HG02981 (cell line): ENCODE data around the gene ROBO1.
"Not testable (repeated sequence)": the region's sequence is repeated elsewhere in the genome, so short reads cannot be mapped to it uniquely, and the experiment has no call there.

Source experiments
- ATAC-seq: cut with Tn5 transposase; IDR thresholded peaks from one replicate; pipeline ENCODE4 v1.9.1; 2021; ENCODE audit warnings: mild to moderate bottlenecking, moderate library complexity; ENCODE audit not compliant: unreplicated experiment

Gene ROBO1

DNA sequence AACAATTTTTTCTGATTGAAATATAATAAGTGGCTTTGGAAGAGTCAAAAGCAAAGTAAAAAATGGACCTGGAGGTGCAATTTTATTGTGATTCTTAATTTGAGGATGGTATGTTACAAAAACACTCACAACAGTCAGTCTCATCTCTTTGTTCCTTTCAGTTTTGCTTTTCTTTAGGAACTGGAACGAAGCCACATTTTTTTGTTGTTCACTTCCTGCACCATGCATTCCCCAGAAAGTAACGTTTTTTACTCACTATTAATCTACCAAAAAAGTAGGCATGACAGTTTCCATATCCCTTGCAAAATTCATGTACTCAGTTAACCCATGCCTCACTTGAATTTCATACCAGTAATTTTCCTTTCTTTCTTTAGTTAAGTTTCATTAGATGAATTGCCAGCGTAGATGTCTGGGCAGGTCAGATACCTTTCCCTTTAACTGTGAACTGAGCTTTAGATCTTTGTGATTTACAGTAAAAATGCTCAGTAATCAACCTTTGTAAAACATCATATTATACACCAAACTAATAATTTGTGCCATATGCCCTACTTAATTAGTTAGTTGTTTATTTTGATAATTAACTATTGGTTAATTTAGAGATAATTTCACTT, 384.3 kb downstream of the ROBO1 start:
- ATAC-seq: no peak

- ATAC-seq: no peak
Measured at GRCh38 chr3:79380581-79380980, 387.2 kb downstream of the ROBO1 start.

DNA sequence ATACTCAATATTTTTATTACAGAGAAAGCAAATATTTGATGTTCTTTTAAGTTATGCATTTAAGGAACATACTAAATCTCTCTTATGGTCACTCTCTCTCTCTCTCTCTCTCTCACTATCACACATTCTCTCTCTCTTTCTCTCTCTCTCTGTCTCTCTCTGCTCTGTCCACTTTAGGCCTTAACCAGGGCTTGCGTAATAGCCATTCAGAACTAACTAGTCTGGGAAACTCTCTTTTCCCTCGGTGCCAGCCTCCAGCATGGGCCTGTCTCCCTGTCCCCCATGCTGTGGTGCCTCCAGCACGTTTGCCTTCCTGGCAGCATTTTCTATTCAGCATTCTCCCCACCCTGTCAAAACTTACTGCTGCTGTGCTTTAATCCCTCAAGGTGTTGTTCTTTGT, 389.7 kb downstream of the ROBO1 start:
- no peak for ATAC-seq

- no peak for ATAC-seq
Measured at GRCh38 chr3:79369306-79369705, 398.5 kb downstream of the ROBO1 start.

GRCh38 chr3:79368403-79368802, 399.4 kb downstream of the ROBO1 start:
- no peak for ATAC-seq

DNA sequence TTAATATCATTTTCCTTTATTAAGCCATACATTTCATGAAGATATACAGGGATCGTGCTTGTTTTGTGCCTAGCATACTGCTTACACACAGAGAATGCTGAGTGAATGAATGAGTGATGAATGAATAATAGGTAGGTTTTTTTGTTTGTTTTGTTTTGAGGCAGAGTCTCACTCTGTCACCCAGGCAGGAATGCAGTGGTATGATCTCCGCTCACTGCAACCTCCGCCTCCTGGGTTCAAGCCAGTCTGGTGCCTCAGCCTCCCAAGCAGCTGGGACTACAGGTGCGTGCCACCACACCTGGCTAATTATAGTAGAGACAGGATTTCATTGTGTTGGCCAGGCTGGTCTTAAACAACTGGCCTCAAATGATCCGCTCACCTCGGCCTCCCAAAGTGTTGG, 400.0 kb downstream of the ROBO1 start:
- no peak for ATAC-seq

- ATAC-seq: no peak
Measured at GRCh38 chr3:79367066-79367465, 400.7 kb downstream of the ROBO1 start.

GRCh38 chr3:79366414-79366813, 401.4 kb downstream of the ROBO1 start:
- no peak for ATAC-seq

DNA sequence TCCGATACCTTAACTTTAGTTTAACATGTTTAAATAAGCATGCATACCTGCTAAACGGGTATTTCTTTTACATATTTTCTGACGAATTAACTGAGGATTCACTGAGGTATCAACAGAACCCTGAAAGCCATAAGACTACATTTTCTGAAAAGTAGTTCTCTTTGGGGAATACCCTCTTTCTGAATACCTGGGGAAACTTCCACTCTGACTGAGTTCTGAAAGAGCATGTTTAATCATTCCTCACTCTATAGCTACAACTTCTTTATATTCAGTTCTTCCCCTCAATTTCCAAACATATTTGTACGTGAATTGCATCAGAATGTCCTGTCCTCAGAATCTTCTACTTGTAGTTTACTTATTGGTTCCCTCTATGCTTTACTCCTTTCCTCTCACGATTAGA, 403.0 kb downstream of the ROBO1 start:
- no peak for ATAC-seq

GRCh38 chr3:79362571-79363270, 405.1 kb downstream of the ROBO1 start:
- ATAC-seq: no peak

DNA sequence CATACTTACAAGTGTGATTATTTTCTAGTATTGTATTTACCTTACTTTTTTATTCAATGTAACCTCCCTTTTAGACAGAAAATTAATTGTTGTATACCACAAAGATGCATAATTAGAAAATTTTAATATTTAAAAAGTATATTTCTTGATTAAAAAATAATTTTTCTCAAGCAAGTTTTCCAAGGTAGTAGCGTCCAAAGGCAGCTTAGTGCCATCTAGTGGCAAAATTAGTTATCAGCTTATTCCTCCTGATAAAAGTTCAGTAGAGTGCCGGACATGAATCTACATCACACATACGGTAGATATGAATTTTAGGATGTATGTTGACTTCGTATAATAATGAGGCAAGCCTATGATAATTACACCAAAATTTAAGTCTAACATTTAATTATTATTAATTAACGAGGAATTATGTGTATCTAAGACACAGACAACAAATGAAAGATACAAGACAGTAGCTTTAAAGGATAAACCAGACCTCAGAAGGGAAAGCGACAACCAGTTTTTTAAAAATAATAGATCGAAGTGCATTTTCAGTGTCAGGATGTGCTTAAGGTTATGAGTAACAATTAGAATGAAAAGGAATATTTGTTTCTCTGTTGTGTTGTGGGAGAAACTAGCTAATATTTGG, 405.9 kb downstream of the ROBO1 start:
- no peak for ATAC-seq

GRCh38 chr3:79358327-79358726, 409.5 kb downstream of the ROBO1 start:
- ATAC-seq: no peak

DNA sequence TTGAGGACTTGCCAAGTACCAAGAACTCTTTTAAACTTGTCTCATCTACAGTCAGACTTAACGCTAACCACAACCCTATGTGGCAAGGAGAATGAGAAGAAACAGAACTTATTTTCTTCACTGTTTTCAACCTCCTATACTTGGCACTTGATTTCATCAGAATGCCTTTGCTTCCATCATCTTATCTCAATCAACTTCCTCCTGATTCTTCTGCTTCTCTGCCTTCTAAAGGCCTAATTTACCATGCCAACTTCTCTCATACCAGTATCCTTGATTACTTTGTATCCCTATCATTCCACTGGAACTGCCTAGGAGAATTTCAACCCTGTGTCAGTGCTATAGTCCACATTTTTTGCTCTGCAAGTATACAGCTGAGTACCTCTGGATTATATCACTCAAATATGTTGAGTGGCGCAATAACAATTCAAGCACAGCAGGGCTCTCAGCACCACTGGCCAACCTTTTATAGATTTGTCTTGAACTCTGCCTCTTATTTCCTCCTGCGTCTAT, 413.6 kb downstream of the ROBO1 start:
- ATAC-seq: no peak

DNA sequence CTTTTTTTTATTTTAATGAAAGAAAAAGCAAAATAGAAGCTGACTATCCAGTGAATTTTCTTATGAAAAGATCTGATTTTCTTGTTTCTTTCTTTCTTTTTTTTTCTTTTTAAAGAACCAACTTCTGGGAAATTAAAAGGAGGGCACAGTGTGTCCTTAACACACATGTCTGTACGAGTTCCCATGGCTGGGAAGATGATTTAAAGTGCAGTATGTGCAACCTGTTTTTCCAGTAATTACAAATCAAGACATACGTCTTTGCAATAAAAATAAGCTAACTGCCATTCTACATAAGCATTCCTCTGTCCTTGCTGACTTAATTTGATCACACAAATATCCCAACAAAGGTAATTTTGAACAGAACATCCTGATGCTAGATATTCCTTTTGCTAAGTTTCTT, 416.1 kb downstream of the ROBO1 start:
- no peak for ATAC-seq

DNA sequence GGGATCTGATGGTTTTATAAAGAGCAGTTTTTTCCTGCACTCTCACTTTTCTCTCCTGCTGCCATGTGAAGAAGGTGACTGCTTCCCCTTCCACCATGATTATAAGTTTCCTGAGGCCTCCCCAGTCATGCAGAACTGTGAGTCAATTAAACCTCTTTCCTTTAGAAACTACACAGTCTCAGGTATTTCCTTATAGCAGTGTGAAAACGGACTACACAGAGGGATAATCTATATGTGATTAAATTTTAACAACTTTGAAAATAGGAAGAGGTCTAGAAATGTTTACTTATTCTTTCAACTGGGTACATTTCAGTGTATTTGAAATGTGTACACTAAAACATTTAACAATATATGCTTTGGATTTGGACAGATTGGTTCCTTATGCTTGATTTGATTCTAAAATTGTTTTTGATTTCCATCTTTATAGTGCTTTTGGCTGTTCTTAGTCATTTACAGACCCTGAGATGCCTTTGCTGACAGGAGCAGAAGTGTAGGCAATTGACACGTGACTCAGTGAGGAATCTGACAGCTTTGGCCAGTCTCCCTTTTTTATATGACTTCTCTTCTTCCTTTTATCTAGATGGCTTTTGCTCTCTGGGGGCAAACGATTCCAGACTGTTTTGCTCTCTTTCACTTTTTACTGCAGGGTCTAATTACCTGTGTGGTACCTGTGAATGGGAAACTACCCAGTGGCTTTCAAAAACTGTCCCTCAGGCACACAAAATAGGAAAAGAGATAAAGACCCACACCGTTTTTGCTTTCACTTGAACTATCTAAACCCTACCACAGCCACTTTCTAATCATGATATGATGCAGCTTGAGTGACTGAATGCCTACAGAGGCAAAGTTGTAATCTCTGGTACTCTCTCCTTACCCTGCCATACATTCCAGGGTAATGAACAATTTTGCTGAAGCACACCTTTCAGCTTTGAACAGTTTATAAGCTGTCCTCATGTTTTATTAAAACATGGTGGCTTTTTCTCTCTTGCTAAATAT, 422.6 kb downstream of the ROBO1 start:
- no peak for ATAC-seq

DNA sequence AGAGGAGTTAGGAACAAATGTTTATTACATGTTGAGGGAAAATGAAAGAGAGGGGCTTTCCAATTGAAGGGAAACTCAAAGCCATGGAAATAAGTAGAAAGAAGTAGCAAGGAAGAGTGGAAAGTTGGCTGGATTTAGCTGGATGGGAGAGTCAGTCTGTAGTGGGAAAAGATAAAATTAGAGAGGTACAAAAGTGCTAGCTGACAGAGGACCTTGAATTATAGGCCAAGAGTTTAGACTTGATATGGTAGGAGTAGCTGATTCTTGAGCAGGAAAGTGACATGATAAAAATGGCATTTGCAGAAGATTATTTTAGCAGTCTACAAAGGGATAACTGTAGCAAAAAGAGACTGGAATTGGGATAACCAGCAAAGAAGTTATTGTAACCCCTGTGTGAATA, 425.8 kb downstream of the ROBO1 start:
- no peak for ATAC-seq

DNA sequence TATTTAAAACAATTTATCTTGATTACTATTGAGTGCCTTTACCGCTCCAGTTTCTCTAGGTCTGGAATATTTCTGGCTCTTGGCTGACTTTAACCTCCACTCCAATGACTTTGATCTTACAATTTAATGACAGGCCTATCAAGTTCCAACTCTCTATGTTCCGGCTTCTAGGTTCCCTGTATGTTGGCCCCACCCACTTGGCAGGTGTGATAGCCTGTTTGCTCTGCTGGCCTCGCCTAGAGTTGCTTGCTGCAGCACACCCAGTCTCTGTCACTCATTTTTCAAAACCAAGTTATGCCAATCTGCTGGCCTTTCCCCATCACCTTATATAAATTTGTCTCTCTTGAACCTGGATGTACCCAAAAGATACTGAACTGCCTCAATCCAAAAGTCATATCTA, 428.0 kb downstream of the ROBO1 start:
- no peak for ATAC-seq

GRCh38 chr3:79337798-79338197, 430.0 kb downstream of the ROBO1 start:
- ATAC-seq: no peak

- ATAC-seq: no peak
Measured at GRCh38 chr3:79329154-79329553, 438.6 kb downstream of the ROBO1 start.

DNA sequence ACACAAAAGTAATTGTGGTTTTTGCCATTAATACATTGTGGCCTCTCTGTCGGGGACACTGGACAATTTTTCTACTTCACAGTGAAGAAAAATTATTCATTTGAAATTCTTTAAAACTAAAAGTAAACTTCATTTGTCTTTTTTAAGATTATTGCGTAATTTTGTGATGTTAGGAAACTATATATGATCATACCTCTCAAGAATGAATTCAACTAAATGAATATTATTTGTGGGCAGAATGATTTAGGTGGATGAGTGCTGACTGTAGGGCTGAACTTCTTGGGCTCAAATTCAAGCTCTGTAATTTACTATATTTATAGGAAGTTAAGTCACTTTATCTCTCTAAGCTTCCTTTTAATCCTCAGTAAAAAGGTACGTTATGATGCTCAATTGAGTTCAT, 441.2 kb downstream of the ROBO1 start:
- no peak for ATAC-seq

- not testable (repeated sequence) for ATAC-seq
Measured at GRCh38 chr3:79325833-79326383, 441.9 kb downstream of the ROBO1 start.
